Thyroid gland (tissue), 4 donors: ENCODE results near the gene TNFSF10.

Source experiments
- POLR2A ChIP-seq, 2 donors: fragments of 450-650 bp; IDR thresholded peaks; one replicate each; pipeline ENCODE4 v1.6.1; 2017; ENCODE audit warnings: antibody characterized with exemption in 2 of 2, mild to moderate bottlenecking in 2 of 2, moderate library complexity in 1 of 2
- TF ChIP-seq, protein P1 (sequence below), 6 experiments: fragments of 200-600 bp in 3 of 6; fragments of 450-650 bp in 3 of 6; sonication (generic) in 3 of 6; IDR thresholded peaks; one replicate each; pipeline ENCODE4 v1.5.1; 2016 to 2019; ENCODE audit warnings: antibody characterized with exemption in 6 of 6, mild to moderate bottlenecking in 2 of 6, inconsistent platforms in 1 of 6, moderate library complexity in 1 of 6

DNA sequence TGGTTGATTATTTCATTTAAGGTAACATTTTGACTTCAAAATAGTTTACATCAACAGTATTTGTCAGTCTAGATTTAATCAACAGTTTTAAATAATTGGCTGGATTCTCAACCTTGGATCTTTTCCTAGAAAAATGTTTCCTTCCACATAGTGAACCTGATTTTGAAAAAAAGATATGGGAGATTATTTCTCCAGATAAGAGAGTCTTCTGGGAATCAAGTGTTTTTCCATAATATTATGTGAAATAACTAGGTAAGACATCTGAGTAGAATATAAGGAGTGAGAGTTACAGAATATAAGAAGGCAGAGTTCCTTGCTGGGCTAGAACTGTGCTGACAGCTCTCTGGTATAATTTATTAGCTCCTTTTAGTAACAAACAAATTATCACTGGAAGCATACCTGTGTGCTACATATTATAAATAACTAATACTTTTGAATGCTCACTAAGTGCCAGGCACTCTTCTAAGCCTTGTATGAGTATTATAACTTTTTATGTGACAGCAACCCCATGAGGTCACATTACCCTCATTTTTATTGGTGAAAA lies 18.8 kb upstream of the TNFSF10 start:
- TF ChIP-seq, protein P1, sequence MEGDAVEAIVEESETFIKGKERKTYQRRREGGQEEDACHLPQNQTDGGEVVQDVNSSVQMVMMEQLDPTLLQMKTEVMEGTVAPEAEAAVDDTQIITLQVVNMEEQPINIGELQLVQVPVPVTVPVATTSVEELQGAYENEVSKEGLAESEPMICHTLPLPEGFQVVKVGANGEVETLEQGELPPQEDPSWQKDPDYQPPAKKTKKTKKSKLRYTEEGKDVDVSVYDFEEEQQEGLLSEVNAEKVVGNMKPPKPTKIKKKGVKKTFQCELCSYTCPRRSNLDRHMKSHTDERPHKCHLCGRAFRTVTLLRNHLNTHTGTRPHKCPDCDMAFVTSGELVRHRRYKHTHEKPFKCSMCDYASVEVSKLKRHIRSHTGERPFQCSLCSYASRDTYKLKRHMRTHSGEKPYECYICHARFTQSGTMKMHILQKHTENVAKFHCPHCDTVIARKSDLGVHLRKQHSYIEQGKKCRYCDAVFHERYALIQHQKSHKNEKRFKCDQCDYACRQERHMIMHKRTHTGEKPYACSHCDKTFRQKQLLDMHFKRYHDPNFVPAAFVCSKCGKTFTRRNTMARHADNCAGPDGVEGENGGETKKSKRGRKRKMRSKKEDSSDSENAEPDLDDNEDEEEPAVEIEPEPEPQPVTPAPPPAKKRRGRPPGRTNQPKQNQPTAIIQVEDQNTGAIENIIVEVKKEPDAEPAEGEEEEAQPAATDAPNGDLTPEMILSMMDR (IDR thresholded peaks at IDR 0.05), result no peak
- TF ChIP-seq POLR2A (IDR thresholded peaks at IDR 0.05), result no peak
